WTC11 (cell line): ENCODE results near the gene DUSP9. TPM values are rescaled to one million over a fixed set of nuclear protein-coding genes. Genes with fewer than 3 reads are reported as not detected.

ENCODE experiments used
- ATAC-seq: fragments of 200-7000 bp; cut with Tn5 transposase; 2 replicates; pipeline ENCODE4 v1.10.0; 2021; ENCODE audit warnings: mild to moderate bottlenecking, moderate library complexity
- CTCF ChIA-PET: fragments of 300-600 bp; sonication (Branson Sonifier 250); formaldehyde crosslinking; loops from one replicate; lab custom pipeline; 2021; ENCODE audit warnings: antibody characterized with exemption; lab: Charles Lee
- POLR2A ChIA-PET: fragments of 350-600 bp; sonication (Branson Sonifier 250); formaldehyde crosslinking; loops from one replicate; lab custom pipeline; 2021; ENCODE audit warnings: antibody characterized with exemption; lab: Charles Lee
- DNase-seq: peaks from one replicate; pipeline ENCODE4 v3.0.0; 2021; ENCODE audit warnings: low spot score
- H3K27ac Mint-ChIP-seq: 2 replicates; pipeline ENCODE4 v1.8.0; 2021; ENCODE audit warnings: mixed read lengths
- H3K27me3 Mint-ChIP-seq: 2 replicates; pipeline ENCODE4 v1.8.0; 2021; ENCODE audit warnings: low read depth, mild to moderate bottlenecking, moderate library complexity, mixed read lengths
- H3K36me3 Mint-ChIP-seq: 2 replicates; pipeline ENCODE4 v1.8.0; 2021; ENCODE audit warnings: mixed read lengths
- H3K4me1 Mint-ChIP-seq: 2 replicates; pipeline ENCODE4 v1.8.0; 2022; ENCODE audit warnings: mixed read lengths
- H3K4me3 Mint-ChIP-seq: 2 replicates; pipeline ENCODE4 v1.8.0; 2021; ENCODE audit warnings: mild to moderate bottlenecking, moderate library complexity, mixed read lengths
- H3K9me3 Mint-ChIP-seq: 2 replicates; pipeline ENCODE4 v1.8.0; 2021; ENCODE audit warnings: mixed read lengths
- ETV6 ChIP-seq: sonication (generic); formaldehyde crosslinking; IDR thresholded peaks from 2 replicates; pipeline ENCODE4 v1.8.1; 2022; ENCODE audit warnings: mild to moderate bottlenecking, missing genetic modification reagents
- GABPB1 ChIP-seq: sonication (generic); formaldehyde crosslinking; IDR thresholded peaks from 2 replicates; pipeline ENCODE4 v1.8.1; 2023; ENCODE audit warnings: mild to moderate bottlenecking, missing genetic modification reagents
- GRHL2 ChIP-seq: fragments of 250-450 bp; sonication (Bioruptor Pico); IDR thresholded peaks from 2 replicates; pipeline ENCODE4 v1.8.0; 2022; ENCODE audit warnings: mild to moderate bottlenecking, moderate library complexity; ENCODE audit not compliant: insufficient replicate concordance, severe bottlenecking
- GTF2I ChIP-seq: fragments of 250-450 bp; sonication (Bioruptor Pico); conservative IDR thresholded peaks from 2 replicates; pipeline ENCODE4 v1.4.0; 2021; ENCODE audit warnings: mild to moderate bottlenecking
- HMGA2 ChIP-seq: fragments of 250-450 bp; sonication (Bioruptor Pico); IDR thresholded peaks from 2 replicates; pipeline ENCODE4 v1.4.0; 2021; ENCODE audit warnings: mild to moderate bottlenecking, moderate library complexity
- NR3C1 ChIP-seq: sonication (generic); formaldehyde crosslinking; conservative IDR thresholded peaks from 2 replicates; pipeline ENCODE4 v1.8.1; 2023; ENCODE audit warnings: low read depth, mild to moderate bottlenecking, missing genetic modification reagents
- OVOL2 ChIP-seq: fragments of 250-450 bp; sonication (Bioruptor Pico); IDR thresholded peaks from 2 replicates; pipeline ENCODE4 v1.9.0; 2021; ENCODE audit warnings: mild to moderate bottlenecking, borderline replicate concordance
- ZBTB21 ChIP-seq: sonication (generic); formaldehyde crosslinking; IDR thresholded peaks from 2 replicates; pipeline ENCODE4 v1.8.1; 2023; ENCODE audit warnings: mild to moderate bottlenecking, missing genetic modification reagents, borderline replicate concordance
- ZNF121 ChIP-seq: sonication (generic); formaldehyde crosslinking; IDR thresholded peaks from 2 replicates; pipeline ENCODE4 v1.8.0; 2023; ENCODE audit warnings: missing genetic modification reagents
- total RNA-seq: library from RNA; stranded (reverse); gene quantifications from 3 replicates; pipeline ENCODE4 v1.2.3, GENCODE V29; 2021
- TF ChIP-seq, protein P1 (sequence below): sonication (generic); formaldehyde crosslinking; conservative IDR thresholded peaks from 2 replicates; pipeline ENCODE4 v1.8.1; 2022; ENCODE audit warnings: mild to moderate bottlenecking, missing genetic modification reagents
- TF ChIP-seq, protein P2 (sequence below): fragments of 250-450 bp; sonication (Bioruptor Pico); IDR thresholded peaks from 2 replicates; pipeline ENCODE4 v2.1.2; 2022; ENCODE audit warnings: mild to moderate bottlenecking, moderate library complexity
- TF ChIP-seq, protein P3 (sequence below): sonication (generic); formaldehyde crosslinking; IDR thresholded peaks from 2 replicates; pipeline ENCODE4 v1.8.1; 2023; ENCODE audit warnings: mild to moderate bottlenecking, missing genetic modification reagents, moderate library complexity
- TF ChIP-seq, protein P4 (sequence below): sonication (generic); formaldehyde crosslinking; IDR thresholded peaks from 2 replicates; pipeline ENCODE4 v1.8.1; 2023; ENCODE audit warnings: mild to moderate bottlenecking, moderate library complexity, missing genetic modification reagents
- TF ChIP-seq, protein P5 (sequence below): fragments of 250-450 bp; sonication (Bioruptor Pico); IDR thresholded peaks from 2 replicates; pipeline ENCODE4 v1.9.0; 2021; ENCODE audit warnings: moderate library complexity, mild to moderate bottlenecking, inconsistent platforms, borderline replicate concordance
- TF ChIP-seq, protein P6 (sequence below): fragments of 250-450 bp; sonication (Bioruptor Pico); IDR thresholded peaks from 2 replicates; pipeline ENCODE4 v1.9.0; 2021; ENCODE audit warnings: mild to moderate bottlenecking, borderline replicate concordance
- TF ChIP-seq, protein P7 (sequence below): fragments of 250-450 bp; sonication (Bioruptor Pico); IDR thresholded peaks from 2 replicates; pipeline ENCODE4 v1.9.0; 2021; ENCODE audit warnings: mild to moderate bottlenecking
- TF ChIP-seq, protein P8 (sequence below): sonication (generic); formaldehyde crosslinking; IDR thresholded peaks from 2 replicates; pipeline ENCODE4 v1.8.0; 2022; ENCODE audit warnings: mild to moderate bottlenecking, missing genetic modification reagents
- TF ChIP-seq, protein P9 (sequence below): sonication (generic); formaldehyde crosslinking; IDR thresholded peaks from 2 replicates; pipeline ENCODE4 v1.8.0; 2022; ENCODE audit warnings: mild to moderate bottlenecking, missing genetic modification reagents

The DUSP9 gene
- total RNA-seq, 1 experiment from 2014 or later: 2.5 TPM

DNA sequence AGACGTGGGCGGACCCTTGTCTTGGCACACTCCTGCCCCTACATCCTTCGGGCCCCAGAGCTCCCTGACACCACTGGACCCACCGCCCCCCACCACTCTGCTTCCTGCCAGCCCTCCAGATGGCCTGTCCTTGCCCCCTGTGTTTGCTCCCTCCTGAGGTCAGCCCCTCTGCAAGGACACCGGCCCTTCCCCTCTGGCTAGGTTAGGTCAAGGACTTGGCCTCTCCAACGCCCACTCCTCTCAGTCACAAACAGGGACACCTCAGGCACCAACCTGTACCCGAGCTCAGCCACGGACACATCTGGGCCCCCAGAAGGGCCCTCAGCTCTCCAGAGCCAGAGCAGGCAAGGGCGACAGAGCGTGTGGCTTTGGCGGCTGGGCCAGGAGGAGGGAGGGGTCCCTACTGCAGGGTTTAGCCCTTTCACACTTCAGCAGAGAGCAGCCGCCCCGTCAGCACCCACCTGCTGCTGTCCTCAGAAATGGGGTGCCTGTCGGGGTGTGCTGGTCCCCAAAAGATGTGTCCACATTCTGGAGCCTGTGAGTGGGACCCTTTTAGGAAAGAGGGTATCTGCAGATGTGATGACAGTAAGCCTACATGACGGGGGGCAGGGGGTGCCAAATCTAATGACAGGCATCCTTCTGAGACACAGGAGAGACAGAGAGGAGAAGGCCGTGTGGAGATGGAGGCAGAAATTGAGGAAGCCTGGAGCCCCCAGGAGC lies 23.5 kb upstream of the DUSP9 start:
- no peak overlapping the region for H3K27ac Mint-ChIP-seq
- H3K9me3 Mint-ChIP-seq: no peaks in the 10 kb centered on the region
- H3K4me3 Mint-ChIP-seq: no peak overlapping the region
- ChIA-PET POLR2A (no interaction called here), CTCF (interaction anchor here (1.0 to 2.1 kb wide), 3 partner anchors 13 to 45 kb away, joined by 3 to 7 read pairs (median 6); no protein-coding TSS in a partner anchor)
- peaks cover 5% of the 10 kb centered on the region for H3K27me3 Mint-ChIP-seq
- no peak for ATAC-seq
- TF ChIP-seq, protein P1, sequence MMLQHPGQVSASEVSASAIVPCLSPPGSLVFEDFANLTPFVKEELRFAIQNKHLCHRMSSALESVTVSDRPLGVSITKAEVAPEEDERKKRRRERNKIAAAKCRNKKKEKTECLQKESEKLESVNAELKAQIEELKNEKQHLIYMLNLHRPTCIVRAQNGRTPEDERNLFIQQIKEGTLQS (CRISPR knock-in tag): no peak
- TF ChIP-seq OVOL2 (CRISPR knock-in tag): no peak
- no peak for TF ChIP-seq GTF2I
- no peak for TF ChIP-seq ETV6 (CRISPR knock-in tag)
- TF ChIP-seq ZBTB21 (CRISPR knock-in tag): no peak
- TF ChIP-seq, protein P2, sequence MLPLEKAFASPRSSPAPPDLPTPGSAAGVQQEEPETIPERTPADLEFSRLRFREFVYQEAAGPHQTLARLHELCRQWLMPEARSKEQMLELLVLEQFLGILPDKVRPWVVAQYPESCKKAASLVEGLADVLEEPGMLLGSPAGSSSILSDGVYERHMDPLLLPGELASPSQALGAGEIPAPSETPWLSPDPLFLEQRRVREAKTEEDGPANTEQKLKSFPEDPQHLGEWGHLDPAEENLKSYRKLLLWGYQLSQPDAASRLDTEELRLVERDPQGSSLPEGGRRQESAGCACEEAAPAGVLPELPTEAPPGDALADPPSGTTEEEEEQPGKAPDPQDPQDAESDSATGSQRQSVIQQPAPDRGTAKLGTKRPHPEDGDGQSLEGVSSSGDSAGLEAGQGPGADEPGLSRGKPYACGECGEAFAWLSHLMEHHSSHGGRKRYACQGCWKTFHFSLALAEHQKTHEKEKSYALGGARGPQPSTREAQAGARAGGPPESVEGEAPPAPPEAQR (CRISPR knock-in tag): no peak
- TF ChIP-seq, protein P3, sequence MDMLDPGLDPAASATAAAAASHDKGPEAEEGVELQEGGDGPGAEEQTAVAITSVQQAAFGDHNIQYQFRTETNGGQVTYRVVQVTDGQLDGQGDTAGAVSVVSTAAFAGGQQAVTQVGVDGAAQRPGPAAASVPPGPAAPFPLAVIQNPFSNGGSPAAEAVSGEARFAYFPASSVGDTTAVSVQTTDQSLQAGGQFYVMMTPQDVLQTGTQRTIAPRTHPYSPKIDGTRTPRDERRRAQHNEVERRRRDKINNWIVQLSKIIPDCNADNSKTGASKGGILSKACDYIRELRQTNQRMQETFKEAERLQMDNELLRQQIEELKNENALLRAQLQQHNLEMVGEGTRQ (CRISPR knock-in tag): no peak
- TF ChIP-seq, protein P4, sequence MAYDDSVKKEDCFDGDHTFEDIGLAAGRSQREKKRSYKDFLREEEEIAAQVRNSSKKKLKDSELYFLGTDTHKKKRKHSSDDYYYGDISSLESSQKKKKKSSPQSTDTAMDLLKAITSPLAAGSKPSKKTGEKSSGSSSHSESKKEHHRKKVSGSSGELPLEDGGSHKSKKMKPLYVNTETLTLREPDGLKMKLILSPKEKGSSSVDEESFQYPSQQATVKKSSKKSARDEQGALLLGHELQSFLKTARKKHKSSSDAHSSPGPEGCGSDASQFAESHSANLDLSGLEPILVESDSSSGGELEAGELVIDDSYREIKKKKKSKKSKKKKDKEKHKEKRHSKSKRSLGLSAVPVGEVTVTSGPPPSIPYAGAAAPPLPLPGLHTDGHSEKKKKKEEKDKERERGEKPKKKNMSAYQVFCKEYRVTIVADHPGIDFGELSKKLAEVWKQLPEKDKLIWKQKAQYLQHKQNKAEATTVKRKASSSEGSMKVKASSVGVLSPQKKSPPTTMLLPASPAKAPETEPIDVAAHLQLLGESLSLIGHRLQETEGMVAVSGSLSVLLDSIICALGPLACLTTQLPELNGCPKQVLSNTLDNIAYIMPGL: no peak
- TF ChIP-seq, protein P5, sequence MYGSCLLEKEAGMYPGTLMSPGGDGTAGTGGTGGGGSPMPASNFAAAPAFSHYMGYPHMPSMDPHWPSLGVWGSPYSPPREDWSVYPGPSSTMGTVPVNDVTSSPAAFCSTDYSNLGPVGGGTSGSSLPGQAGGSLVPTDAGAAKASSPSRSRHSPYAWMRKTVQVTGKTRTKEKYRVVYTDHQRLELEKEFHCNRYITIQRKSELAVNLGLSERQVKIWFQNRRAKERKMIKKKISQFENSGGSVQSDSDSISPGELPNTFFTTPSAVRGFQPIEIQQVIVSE: no peak
- TF ChIP-seq, protein P6, sequence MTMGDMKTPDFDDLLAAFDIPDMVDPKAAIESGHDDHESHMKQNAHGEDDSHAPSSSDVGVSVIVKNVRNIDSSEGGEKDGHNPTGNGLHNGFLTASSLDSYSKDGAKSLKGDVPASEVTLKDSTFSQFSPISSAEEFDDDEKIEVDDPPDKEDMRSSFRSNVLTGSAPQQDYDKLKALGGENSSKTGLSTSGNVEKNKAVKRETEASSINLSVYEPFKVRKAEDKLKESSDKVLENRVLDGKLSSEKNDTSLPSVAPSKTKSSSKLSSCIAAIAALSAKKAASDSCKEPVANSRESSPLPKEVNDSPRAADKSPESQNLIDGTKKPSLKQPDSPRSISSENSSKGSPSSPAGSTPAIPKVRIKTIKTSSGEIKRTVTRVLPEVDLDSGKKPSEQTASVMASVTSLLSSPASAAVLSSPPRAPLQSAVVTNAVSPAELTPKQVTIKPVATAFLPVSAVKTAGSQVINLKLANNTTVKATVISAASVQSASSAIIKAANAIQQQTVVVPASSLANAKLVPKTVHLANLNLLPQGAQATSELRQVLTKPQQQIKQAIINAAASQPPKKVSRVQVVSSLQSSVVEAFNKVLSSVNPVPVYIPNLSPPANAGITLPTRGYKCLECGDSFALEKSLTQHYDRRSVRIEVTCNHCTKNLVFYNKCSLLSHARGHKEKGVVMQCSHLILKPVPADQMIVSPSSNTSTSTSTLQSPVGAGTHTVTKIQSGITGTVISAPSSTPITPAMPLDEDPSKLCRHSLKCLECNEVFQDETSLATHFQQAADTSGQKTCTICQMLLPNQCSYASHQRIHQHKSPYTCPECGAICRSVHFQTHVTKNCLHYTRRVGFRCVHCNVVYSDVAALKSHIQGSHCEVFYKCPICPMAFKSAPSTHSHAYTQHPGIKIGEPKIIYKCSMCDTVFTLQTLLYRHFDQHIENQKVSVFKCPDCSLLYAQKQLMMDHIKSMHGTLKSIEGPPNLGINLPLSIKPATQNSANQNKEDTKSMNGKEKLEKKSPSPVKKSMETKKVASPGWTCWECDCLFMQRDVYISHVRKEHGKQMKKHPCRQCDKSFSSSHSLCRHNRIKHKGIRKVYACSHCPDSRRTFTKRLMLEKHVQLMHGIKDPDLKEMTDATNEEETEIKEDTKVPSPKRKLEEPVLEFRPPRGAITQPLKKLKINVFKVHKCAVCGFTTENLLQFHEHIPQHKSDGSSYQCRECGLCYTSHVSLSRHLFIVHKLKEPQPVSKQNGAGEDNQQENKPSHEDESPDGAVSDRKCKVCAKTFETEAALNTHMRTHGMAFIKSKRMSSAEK (CRISPR knock-in tag): no peak
- no peak; the same call in 1 of the 2 replicates for TF ChIP-seq GABPB1 (CRISPR knock-in tag)
- no peaks in the 10 kb centered on the region for H3K36me3 Mint-ChIP-seq
- DNase-seq: no peak
- no peaks in the 10 kb centered on the region for H3K4me1 Mint-ChIP-seq

DNA sequence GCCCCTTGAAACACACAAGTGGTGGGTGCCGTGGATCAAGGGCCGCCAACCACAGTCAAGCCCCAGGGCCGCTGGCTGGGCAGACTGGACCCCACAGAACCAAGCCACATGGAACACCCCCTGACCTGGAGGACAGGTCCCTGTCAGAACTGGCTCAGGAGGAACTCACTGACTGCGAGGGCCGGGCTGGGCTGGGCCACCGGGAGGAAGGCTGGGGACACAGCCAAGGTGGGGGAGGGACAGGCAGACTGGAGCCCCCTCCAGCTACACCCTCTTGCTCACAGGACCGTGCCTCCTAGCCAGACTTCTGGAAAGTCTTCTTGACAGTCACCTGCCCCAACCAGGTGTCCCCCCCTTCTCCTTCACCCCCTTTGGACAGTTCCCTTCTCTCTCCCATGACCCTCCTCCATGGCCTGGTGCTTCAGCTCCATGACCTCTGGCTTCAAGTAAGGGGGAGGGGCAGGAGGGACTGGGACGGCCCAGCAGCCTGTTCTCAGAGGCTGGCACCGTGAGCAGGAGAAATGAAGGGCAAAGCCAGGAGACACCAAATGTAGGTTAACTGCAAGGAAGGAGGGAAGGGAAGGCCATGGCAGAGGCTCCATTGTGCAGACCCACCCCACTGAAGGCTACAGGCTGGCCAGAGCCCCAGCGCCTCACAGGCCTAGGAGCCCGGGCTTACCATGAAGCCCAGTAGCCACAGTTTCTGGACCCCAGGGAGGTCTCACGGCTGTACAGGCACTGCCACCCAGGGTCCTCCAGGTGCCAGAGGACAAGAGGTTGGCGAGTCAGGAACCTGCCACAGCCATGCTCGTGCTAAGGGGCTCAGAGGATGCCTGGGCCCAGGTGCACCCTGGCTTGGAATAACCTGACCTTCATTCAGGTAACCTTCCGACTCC lies 22.6 kb upstream of the DUSP9 start:
- H3K27me3 Mint-ChIP-seq: no peaks in the 10 kb centered on the region; the same call in 1 of the 2 replicates
- ATAC-seq (no peak), DNase-seq (no peak)
- H3K4me1 Mint-ChIP-seq: no peaks in the 10 kb centered on the region
- POLR2A ChIA-PET: no interaction called here
- CTCF ChIA-PET: interaction anchor here (0.6 to 2.6 kb wide), 3 partner anchors 12 to 24 kb away, joined by 3 to 10 read pairs (median 3); no protein-coding TSS in a partner anchor
- no peaks in the 10 kb centered on the region for H3K9me3 Mint-ChIP-seq
- no peak overlapping the region for H3K27ac Mint-ChIP-seq
- H3K36me3 Mint-ChIP-seq: no peaks in the 10 kb centered on the region
- no peak overlapping the region for H3K4me3 Mint-ChIP-seq
- TF ChIP-seq, protein P7, sequence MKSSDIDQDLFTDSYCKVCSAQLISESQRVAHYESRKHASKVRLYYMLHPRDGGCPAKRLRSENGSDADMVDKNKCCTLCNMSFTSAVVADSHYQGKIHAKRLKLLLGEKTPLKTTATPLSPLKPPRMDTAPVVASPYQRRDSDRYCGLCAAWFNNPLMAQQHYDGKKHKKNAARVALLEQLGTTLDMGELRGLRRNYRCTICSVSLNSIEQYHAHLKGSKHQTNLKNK (CRISPR knock-in tag): no peak
- no peak for TF ChIP-seq HMGA2 (CRISPR knock-in tag)
- TF ChIP-seq, protein P8, sequence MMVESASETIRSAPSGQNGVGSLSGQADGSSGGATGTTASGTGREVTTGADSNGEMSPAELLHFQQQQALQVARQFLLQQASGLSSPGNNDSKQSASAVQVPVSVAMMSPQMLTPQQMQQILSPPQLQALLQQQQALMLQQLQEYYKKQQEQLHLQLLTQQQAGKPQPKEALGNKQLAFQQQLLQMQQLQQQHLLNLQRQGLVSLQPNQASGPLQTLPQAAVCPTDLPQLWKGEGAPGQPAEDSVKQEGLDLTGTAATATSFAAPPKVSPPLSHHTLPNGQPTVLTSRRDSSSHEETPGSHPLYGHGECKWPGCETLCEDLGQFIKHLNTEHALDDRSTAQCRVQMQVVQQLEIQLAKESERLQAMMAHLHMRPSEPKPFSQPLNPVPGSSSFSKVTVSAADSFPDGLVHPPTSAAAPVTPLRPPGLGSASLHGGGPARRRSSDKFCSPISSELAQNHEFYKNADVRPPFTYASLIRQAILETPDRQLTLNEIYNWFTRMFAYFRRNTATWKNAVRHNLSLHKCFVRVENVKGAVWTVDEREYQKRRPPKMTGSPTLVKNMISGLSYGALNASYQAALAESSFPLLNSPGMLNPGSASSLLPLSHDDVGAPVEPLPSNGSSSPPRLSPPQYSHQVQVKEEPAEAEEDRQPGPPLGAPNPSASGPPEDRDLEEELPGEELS (CRISPR knock-in tag): no peak
- no peak for TF ChIP-seq NR3C1
- TF ChIP-seq GRHL2: no peak
- TF ChIP-seq ETV6 (CRISPR knock-in tag): no peak
- TF ChIP-seq ZNF121 (CRISPR knock-in tag): no peak
- TF ChIP-seq, protein P9, sequence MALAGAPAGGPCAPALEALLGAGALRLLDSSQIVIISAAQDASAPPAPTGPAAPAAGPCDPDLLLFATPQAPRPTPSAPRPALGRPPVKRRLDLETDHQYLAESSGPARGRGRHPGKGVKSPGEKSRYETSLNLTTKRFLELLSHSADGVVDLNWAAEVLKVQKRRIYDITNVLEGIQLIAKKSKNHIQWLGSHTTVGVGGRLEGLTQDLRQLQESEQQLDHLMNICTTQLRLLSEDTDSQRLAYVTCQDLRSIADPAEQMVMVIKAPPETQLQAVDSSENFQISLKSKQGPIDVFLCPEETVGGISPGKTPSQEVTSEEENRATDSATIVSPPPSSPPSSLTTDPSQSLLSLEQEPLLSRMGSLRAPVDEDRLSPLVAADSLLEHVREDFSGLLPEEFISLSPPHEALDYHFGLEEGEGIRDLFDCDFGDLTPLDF (CRISPR knock-in tag): no peak
- no peak for TF ChIP-seq GTF2I
